Activated CD4-positive, alpha-beta T cell treated with anti-CD3 and anti-CD28 coated beads for 36 hours (primary cell): Measurements from ENCODE around the gene CASP8AP2. TPM values are rescaled to one million over a fixed set of nuclear protein-coding genes. Genes with fewer than 3 reads are reported as not detected.
A peak's percentile ranks its signal among the peaks of the same experiment; 100 is the strongest.
"Not testable (repeated sequence)": the region's sequence is repeated elsewhere in the genome, so short reads cannot be mapped to it uniquely, and the experiment has no call there.

ENCODE experiments used
- ATAC-seq: fragments of 200-7000 bp; cut with Tn5 transposase; one replicate; pipeline ENCODE4 v1.10.0; 2021; ENCODE audit warnings: mild to moderate bottlenecking, moderate library complexity
- CTCF ChIA-PET: fragments of 350-600 bp; sonication (Branson Sonifier 250); formaldehyde crosslinking; loops from one replicate; lab custom pipeline; 2021; ENCODE audit warnings: antibody characterized with exemption; lab: Charles Lee
- POLR2A ChIA-PET: fragments of 350-600 bp; sonication (Branson Sonifier 250); formaldehyde crosslinking; loops from one replicate; lab custom pipeline; 2021; ENCODE audit warnings: antibody characterized with exemption, inconsistent platforms; lab: Charles Lee
- DNase-seq: peaks from one replicate; pipeline ENCODE4 v3.0.0-alpha.2; 2020
- H3K27ac Mint-ChIP-seq: one replicate; pipeline ENCODE4 v1.8.0; 2021; ENCODE audit warnings: mixed read lengths
- H3K27me3 Mint-ChIP-seq: one replicate; pipeline ENCODE4 v1.8.0; 2021; ENCODE audit warnings: mixed read lengths
- H3K36me3 Mint-ChIP-seq: one replicate; pipeline ENCODE4 v1.8.0; 2021; ENCODE audit warnings: low read depth, mixed read lengths
- H3K4me1 Mint-ChIP-seq: one replicate; pipeline ENCODE4 v1.8.0; 2021; ENCODE audit warnings: mixed read lengths
- H3K4me3 Mint-ChIP-seq: one replicate; pipeline ENCODE4 v1.8.0; 2021; ENCODE audit warnings: mild to moderate bottlenecking, moderate library complexity, mixed read lengths
- H3K9me3 Mint-ChIP-seq: one replicate; pipeline ENCODE4 v1.8.0; 2021; ENCODE audit warnings: low read depth, mixed read lengths
- intact Hi-C, 2 experiments: fragments of 100-400 bp; cut with DNase I in 1 of 2; cut with micrococcal nuclease in 1 of 2; formaldehyde crosslinking; loops; one replicate each; pipeline versions ENCODE4 v1.14.2 to v1.15.1; 2022 to 2024; cut with DNase I, micrococcal nuclease
- total RNA-seq, 2 experiments: library from RNA; stranded (reverse); gene quantifications; one replicate each; pipeline ENCODE4 v1.2.3, GENCODE V29; 2021

CASP8AP2 gene
- total RNA-seq, 2 experiments from 2014 or later: 34.0 to 36.5 TPM

DNA sequence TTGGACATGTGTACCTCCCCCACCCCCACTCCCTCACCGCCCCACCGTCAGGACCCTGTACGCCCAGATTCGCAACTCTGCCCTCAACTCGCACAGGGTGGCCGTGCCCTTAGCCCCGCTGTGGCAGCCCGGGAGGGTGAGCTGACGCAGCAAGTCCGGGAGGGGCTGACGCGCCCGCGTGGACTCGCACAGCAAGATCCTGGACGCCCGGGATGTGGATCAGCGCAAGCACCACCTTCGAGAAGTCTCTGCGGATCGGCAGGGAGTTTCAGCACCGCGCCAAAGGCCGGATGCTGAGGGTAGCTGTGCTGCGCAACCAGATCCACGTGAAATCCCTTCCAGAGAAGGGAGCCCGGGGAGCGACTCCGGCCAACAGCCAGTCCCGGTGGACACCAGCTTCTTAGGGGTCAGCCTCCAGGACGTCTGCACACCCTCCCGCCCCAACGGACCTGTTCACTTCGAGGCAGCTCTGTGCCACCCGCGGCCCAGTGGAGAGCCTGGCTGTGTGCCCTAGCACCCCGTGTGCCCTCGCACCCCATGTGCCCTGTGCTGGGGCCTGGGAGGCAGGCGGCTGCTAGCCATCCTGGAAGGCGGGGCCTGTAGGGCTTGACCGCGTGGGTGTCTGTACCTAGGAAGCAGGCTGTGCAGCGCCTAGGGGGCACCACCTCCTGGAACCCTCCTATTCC lies 57.9 kb downstream of the CASP8AP2 start:
- DNase-seq (peak; percentile 30), ATAC-seq (peak; percentile 57)
- H3K27me3 Mint-ChIP-seq: peaks cover 10% of the 10 kb centered on the region
- POLR2A ChIA-PET: no interaction called here
- CTCF ChIA-PET: no interaction called here
- H3K27ac Mint-ChIP-seq: no peak overlapping the region
- H3K4me3 Mint-ChIP-seq: no peak overlapping the region
- no peaks in the 10 kb centered on the region for H3K36me3 Mint-ChIP-seq
- peaks cover 10% of the 10 kb centered on the region for H3K4me1 Mint-ChIP-seq
- intact Hi-C loops: no loop called here
- H3K9me3 Mint-ChIP-seq: no peaks in the 10 kb centered on the region

DNA sequence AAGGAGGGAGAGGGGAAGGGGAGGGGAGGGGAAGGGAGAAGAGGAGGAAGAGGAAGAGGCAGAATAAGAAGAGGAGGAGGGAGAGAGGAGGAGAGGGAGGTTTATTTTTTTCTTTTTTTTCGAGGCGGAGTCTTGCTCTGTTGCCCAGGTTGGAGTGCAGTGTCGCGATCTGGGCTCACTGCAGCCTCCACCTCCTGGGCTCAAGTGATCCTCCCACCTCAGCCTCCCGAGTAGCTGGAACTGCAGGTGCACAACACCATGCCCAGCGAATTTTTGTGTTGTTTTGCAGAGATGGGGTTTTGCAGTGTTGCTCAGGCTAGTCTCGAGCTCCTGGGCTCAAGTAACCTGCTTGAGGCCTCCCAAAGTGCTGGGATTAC lies 58.4 kb downstream of the CASP8AP2 start:
- Mint-ChIP-seq H3K36me3 (no peaks in the 10 kb centered on the region), H3K4me3 (no peak overlapping the region), H3K27me3 (peaks cover 12% of the 10 kb centered on the region), H3K9me3 (no peaks in the 10 kb centered on the region), H3K4me1 (peaks cover 10% of the 10 kb centered on the region), H3K27ac (no peak overlapping the region)
- ChIA-PET CTCF (no interaction called here), POLR2A (no interaction called here)
- intact Hi-C loops: no loop called here
- DNase-seq (no peak), ATAC-seq (no peak)

DNA sequence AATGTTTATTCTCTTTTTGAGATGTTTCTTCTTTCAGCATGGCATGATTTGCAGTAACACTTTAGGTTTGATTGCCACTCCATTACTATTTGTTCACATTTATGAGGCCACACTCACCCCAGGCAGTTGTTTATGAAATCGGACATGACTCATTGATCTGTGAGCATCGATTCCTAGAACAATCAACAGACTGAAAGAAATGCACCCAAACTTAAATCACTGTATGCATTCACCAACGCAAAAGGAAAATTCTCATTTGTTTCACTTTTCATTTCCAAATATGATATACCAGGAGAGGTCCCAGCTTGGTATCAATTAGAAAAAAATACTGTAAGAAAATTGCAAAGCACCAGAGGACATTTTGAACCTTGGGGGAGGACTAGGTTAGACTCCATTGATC lies 59.2 kb downstream of the CASP8AP2 start:
- no peak for DNase-seq
- no peaks in the 10 kb centered on the region for H3K9me3 Mint-ChIP-seq
- H3K36me3 Mint-ChIP-seq: no peaks in the 10 kb centered on the region
- H3K4me1 Mint-ChIP-seq: peaks cover 10% of the 10 kb centered on the region
- H3K27ac Mint-ChIP-seq: no peak overlapping the region
- intact Hi-C loops: no loop called here
- ChIA-PET CTCF (interaction anchor here (0.7 kb wide), 1 partner anchor 525 kb away, joined by 3 read pairs; no protein-coding TSS in a partner anchor), POLR2A (no interaction called here)
- no peak overlapping the region for H3K4me3 Mint-ChIP-seq
- peaks cover 16% of the 10 kb centered on the region for H3K27me3 Mint-ChIP-seq
- ATAC-seq: peak; percentile 74

DNA sequence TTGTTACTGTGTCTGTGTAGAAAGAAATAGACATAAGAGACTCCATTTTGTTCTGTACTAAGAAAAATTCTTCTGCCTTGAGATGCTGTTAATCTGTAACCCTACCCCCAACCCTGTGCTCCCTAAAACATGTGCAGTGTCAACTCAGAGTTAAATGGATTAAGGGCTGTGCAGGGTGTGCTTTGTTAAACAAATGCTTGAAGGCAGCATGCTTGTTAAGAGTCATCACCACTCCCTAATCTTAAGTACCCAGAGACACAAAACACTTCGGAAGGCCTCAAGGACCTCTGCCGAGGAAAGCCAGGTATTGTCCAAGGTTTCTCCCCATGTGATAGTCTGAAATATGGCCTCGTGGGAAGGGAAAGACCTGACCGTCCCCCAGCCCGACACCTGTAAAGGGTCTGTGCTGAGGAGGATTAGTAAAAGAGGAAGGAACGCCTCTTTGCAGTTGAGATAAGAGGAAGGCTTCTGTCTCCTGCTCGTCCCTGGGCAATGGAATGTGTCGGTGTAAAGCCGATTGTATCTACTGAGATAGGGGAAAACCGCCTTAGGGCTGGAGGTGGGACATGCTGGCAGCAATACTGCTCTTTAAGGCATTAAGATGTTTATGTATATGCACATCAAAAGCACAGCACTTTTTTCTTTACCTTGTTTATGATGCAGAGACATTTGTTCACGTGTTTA lies 61.3 kb downstream of the CASP8AP2 start:
- POLR2A ChIA-PET, ATAC-seq, H3K9me3 Mint-ChIP-seq, CTCF ChIA-PET, DNase-seq, intact Hi-C loops, H3K27ac Mint-ChIP-seq, H3K4me3 Mint-ChIP-seq, H3K36me3 Mint-ChIP-seq, H3K4me1 Mint-ChIP-seq: not testable (repeated sequence)
- peaks cover 21% of the 10 kb centered on the region for H3K27me3 Mint-ChIP-seq

DNA sequence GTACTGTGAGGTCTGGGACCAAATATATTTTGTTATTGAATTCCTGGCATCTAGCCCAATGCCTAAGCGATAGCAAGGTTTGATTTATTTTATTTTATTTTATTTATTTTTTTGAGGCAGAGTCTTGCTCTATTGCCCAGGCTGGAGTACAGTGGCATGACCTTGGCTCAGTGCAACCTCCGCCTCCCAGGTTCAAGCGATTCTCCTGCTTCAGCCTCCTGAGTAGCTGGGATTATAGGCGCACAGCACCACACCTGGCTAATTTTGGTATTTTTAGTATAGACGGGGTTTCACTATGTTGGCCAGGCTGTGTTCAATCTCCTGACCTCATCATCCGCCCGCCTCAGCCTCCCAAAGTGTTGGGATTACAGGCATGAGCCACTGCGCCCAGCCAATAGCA lies 62.9 kb downstream of the CASP8AP2 start:
- peaks cover 27% of the 10 kb centered on the region for H3K27me3 Mint-ChIP-seq
- H3K36me3 Mint-ChIP-seq, H3K9me3 Mint-ChIP-seq, DNase-seq, H3K27ac Mint-ChIP-seq, H3K4me3 Mint-ChIP-seq, intact Hi-C loops, ATAC-seq: not testable (repeated sequence)
- ChIA-PET POLR2A (interaction anchor here (0.9 kb wide), 1 partner anchor 19 kb away, joined by 3 read pairs; no protein-coding TSS in a partner anchor), CTCF (interaction anchor here (1.1 kb wide), 1 partner anchor 17 kb away, joined by 4 read pairs; no protein-coding TSS in a partner anchor)
- peaks cover 12% of the 10 kb centered on the region for H3K4me1 Mint-ChIP-seq

DNA sequence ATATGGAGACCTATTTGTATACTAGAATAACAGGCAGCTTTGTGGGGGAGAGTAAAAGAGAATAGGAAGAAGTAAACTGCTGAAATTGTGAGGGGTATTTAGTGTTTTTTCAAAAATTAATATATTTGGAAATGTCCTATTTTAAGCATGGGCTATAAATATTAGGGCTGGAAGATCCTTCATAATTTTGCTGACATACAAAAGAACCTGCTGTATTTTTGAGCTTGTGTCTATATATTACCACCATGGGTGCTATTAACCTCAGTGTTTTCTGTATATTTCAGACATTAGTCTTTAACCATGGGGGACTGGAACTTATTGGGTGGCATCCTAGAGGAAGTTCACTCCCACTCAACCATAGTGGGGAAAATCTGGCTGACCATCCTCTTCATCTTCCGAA lies 64.5 kb downstream of the CASP8AP2 start, which contains the start of gene GJA10:
TSS of gene GJA10 (plus strand) at position 301 of the 400 bp plus-strand sequence. CDS start at position 301, 0 bp downstream.
- ChIA-PET POLR2A (no interaction called here), CTCF (no interaction called here)
- DNase-seq (no peak), ATAC-seq (no peak)
- H3K36me3 Mint-ChIP-seq: no peaks in the 10 kb centered on the region
- no peaks in the 10 kb centered on the region for H3K9me3 Mint-ChIP-seq
- peaks cover 5% of the 10 kb centered on the region for H3K4me1 Mint-ChIP-seq
- H3K27me3 Mint-ChIP-seq: peaks cover 27% of the 10 kb centered on the region
- intact Hi-C loops: no loop called here
- H3K27ac Mint-ChIP-seq: no peak within 1 kb of the TSS
- no peak within 1 kb of the TSS for H3K4me3 Mint-ChIP-seq

DNA sequence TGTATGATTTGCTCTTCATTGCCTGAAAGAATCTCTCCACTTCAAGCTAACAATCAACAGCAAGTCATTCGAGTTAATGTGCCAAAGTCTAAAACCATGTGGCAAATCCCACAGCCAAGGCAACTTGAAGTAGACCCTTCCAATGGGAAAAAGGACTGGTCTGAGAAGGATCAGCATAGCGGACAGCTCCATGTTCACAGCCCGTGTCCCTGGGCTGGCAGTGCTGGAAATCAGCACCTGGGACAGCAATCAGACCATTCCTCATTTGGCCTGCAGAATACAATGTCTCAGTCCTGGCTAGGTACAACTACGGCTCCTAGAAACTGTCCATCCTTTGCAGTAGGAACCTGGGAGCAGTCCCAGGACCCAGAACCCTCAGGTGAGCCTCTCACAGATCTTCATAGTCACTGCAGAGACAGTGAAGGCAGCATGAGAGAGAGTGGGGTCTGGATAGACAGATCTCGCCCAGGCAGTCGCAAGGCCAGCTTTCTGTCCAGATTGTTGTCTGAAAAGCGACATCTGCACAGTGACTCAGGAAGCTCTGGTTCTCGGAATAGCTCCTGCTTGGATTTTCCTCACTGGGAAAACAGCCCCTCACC lies 65.7 kb downstream of the CASP8AP2 start:
- intact Hi-C loops: no loop called here
- DNase-seq (peak; percentile 26), ATAC-seq (no peak)
- Mint-ChIP-seq H3K36me3 (no peaks in the 10 kb centered on the region), H3K9me3 (no peaks in the 10 kb centered on the region), H3K4me3 (no peak overlapping the region), H3K4me1 (peaks cover 5% of the 10 kb centered on the region), H3K27me3 (peaks cover 25% of the 10 kb centered on the region), H3K27ac (no peak overlapping the region)
- POLR2A ChIA-PET: no interaction called here
- CTCF ChIA-PET: interaction anchor here (0.6 to 1.9 kb wide), 2 partner anchors 10 to 295 kb away, joined by 3 to 7 read pairs; no protein-coding TSS in a partner anchor

DNA sequence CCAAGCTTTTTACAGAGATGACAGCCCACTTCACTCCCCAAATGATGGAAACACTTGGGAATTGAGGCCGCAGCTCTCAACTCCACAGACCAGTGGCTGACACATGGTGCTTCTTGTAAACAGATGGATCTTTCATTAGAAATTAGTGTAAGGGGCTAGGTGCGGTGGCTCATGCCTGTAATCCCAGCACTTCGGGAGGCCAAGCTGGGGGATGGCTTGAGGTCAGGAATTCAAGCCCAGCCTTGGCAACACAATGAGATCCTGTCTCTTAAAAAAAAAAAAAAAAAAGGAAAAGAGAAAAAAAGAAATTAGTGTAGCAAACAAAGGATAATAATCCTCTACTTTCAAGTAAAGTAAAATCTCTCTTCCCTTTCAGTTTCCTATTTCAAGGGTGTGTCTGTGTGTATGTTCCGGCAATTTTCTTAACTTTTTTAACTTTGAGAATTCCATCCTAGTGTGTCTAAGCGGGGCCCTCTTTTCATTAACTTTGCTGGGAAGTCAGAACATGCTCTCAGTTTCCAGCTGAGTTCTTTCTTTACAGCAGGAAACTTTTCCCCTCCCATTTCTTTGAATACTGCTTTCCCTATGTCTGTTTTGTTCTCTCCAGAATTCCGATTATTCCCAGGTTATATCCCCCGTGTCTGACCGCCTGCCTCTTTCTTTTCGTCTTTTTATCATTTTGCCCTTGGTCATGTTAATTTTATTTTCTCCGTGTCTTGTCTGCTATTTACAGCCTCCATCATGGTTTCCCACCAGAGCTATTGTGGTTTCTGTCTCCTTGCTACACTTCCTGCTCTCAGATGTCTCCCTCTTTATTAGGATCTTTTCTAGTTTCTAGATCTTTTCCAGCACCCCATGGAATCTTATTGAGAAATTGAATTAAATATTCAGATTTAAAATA lies 80.6 kb downstream of the CASP8AP2 start:
- H3K27me3 Mint-ChIP-seq, ATAC-seq, H3K4me1 Mint-ChIP-seq, H3K9me3 Mint-ChIP-seq, CTCF ChIA-PET, intact Hi-C loops, DNase-seq, POLR2A ChIA-PET, H3K36me3 Mint-ChIP-seq, H3K27ac Mint-ChIP-seq, H3K4me3 Mint-ChIP-seq: not testable (repeated sequence)

DNA sequence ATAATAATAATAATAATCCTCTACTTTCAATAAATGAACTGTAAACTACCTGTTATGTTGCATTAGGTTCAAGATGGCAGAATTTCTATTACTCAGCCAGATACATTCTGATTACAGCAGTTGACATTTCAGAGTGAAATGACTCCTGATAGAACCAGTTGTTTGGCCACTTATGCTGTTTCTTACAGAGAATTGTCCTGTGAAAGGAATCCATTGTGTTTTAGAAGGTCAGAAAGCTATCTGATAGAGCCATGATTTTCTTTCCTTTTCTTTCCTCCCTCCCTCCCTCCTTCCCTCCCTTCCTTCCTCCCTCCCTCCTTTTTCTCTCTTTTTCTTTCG lies 81.2 kb downstream of the CASP8AP2 start:
- Mint-ChIP-seq H3K27ac (no peak overlapping the region), H3K4me3 (no peak overlapping the region), H3K27me3 (peaks cover 2% of the 10 kb centered on the region), H3K4me1 (peaks cover 5% of the 10 kb centered on the region), H3K36me3 (no peaks in the 10 kb centered on the region), H3K9me3 (no peaks in the 10 kb centered on the region)
- CTCF ChIA-PET: interaction anchor here (0.8 kb wide), 1 partner anchor 47 kb away, joined by 3 read pairs; no protein-coding TSS in a partner anchor
- POLR2A ChIA-PET: no interaction called here
- intact Hi-C loops: no loop called here
- DNase-seq (no peak), ATAC-seq (no peak)

DNA sequence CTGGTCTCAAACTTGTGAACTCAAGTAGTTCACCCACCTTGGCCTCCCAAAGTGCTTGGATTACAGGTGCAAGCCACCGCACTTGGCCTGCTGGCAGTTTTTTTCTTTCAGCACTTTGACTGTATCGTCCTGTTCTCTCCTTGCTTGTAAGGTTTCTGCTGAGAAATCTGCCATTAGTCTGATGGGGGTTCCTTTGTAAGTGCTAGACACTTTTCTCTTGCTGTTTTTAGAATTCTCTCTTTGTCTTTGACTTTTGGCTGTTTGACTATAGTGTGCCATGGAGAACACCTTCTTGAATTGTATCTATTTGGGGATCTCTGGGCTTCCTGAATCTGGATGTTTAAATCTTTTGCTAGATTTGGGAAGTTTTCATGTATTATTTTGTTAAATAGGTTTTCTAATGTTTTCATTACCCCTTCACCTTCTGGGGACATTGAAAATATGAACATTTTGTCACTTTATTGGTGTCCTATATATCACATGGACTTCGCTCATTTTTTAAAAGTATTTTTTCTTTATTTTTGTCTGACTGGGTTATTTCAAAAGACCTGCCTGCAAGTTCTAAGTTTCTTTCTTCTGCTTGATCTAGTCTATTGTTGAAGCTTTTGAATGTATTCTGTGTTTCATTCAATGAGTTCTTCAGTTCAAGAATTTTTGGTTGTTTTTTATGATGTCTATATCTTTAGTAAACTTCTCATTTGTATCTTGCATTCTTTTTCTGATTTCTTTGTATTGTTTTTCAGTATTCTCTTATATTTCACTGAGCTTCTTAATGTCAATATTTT lies 86.6 kb downstream of the CASP8AP2 start:
- Mint-ChIP-seq H3K27ac (no peak overlapping the region), H3K4me3 (no peak overlapping the region), H3K36me3 (peaks cover 2% of the 10 kb centered on the region), H3K4me1 (peaks cover 5% of the 10 kb centered on the region), H3K27me3 (peaks cover 2% of the 10 kb centered on the region), H3K9me3 (peaks cover 9% of the 10 kb centered on the region)
- POLR2A ChIA-PET: no interaction called here
- no peak for DNase-seq
- intact Hi-C loops: no loop called here
- CTCF ChIA-PET: interaction anchor here (0.6 to 1.2 kb wide), 2 partner anchors 43 to 579 kb away, joined by 3 read pairs; no protein-coding TSS in a partner anchor
- ATAC-seq: no peak
